Pons (tissue), 1 donor: ENCODE data around the gene SPOP.

Experiments
- DNase-seq: peaks from one replicate; pipeline ENCODE4 v3.0.0-alpha.2; 2016; ENCODE audit warnings: low spot score

Gene SPOP

GRCh38 chr17:49549691-49550678, 127.9 kb downstream of the SPOP start:
- no peak for DNase-seq

GRCh38 chr17:49549311-49549605, 128.6 kb downstream of the SPOP start:
- DNase-seq, result no peak
